ENCODE data around the gene SPP1. TPM values are rescaled to one million over a fixed set of nuclear protein-coding genes. Genes with fewer than 3 reads are reported as not detected.

SPP1 gene
- total RNA-seq, 1 donor from 2014 or later, result 11.8 TPM

DNA sequence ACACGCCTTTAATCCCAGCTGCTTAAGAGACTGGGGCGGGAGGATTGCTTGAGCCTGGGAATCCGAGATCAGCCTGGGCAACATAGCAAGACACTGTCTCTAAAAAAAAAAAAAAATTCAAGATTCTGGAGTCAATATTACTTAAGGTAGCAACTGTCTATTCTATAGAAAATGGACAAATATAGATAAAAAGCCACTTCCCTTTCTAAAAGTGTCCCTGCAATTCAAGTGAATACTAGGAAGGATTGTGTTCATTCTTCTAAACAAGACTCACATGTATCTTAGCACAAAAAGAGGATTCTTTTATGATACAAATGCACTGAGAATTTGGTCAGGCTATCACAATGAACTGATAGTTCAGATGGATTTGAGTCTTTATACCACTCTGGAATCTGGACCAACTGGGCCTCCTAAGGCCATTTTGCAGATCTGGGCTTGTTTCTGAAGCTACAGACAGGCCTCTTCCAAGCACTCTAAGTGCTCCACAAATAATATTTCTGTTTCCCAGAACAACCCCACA, 38.9 kb downstream of the SPP1 start:
- H3K4me1 ChIP-seq, result peaks cover 78% of the 10 kb centered on the region
- H3K27me3 ChIP-seq, result no peaks in the 10 kb centered on the region
- no peaks in the 10 kb centered on the region for H3K36me3 ChIP-seq
- DNase-seq (ENCODE audit: extremely low spot score in 2 of 2), result no peak
- no peak overlapping the region for H3K4me3 ChIP-seq
- H3K9me3 ChIP-seq, result no peaks in the 10 kb centered on the region
- no peak overlapping the region for H3K27ac ChIP-seq
- intact Hi-C loops (cut with DNase I), result no loop called here
- TF ChIP-seq POLR2AphosphoS5 (IDR thresholded peaks at IDR 0.05; ENCODE audit: insufficient read depth in 1 of 2, low read depth in 1 of 2) (no peak), POLR2A (IDR thresholded peaks at IDR 0.05) (no peak)
- TF ChIP-seq, protein P1, sequence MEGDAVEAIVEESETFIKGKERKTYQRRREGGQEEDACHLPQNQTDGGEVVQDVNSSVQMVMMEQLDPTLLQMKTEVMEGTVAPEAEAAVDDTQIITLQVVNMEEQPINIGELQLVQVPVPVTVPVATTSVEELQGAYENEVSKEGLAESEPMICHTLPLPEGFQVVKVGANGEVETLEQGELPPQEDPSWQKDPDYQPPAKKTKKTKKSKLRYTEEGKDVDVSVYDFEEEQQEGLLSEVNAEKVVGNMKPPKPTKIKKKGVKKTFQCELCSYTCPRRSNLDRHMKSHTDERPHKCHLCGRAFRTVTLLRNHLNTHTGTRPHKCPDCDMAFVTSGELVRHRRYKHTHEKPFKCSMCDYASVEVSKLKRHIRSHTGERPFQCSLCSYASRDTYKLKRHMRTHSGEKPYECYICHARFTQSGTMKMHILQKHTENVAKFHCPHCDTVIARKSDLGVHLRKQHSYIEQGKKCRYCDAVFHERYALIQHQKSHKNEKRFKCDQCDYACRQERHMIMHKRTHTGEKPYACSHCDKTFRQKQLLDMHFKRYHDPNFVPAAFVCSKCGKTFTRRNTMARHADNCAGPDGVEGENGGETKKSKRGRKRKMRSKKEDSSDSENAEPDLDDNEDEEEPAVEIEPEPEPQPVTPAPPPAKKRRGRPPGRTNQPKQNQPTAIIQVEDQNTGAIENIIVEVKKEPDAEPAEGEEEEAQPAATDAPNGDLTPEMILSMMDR (IDR thresholded peaks at IDR 0.05), result no peak

GRCh38 chr4:88015659-88016295, 40.3 kb downstream of the SPP1 start:
- H3K4me3 ChIP-seq, result no peak overlapping the region
- TF ChIP-seq, protein P1 (IDR thresholded peaks at IDR 0.05), result no peak
- TF ChIP-seq POLR2AphosphoS5 (IDR thresholded peaks at IDR 0.05; ENCODE audit: insufficient read depth in 1 of 2, low read depth in 1 of 2) (no peak), POLR2A (IDR thresholded peaks at IDR 0.05) (no peak)
- peaks cover 0 to 1% of the 10 kb centered on the region in 2 donors for H3K36me3 ChIP-seq
- no peaks in the 10 kb centered on the region for H3K9me3 ChIP-seq
- no peaks in the 10 kb centered on the region for H3K27me3 ChIP-seq
- intact Hi-C loops (cut with DNase I), result no loop called here
- H3K27ac ChIP-seq, result peak overlapping the region; percentile 95
- peaks cover 75% of the 10 kb centered on the region for H3K4me1 ChIP-seq
- DNase-seq (ENCODE audit: extremely low spot score in 2 of 2), result no peak

- H3K27ac ChIP-seq, result peak overlapping the region; percentile 95
- H3K4me3 ChIP-seq, result no peak overlapping the region
- peaks cover 58% of the 10 kb centered on the region for H3K4me1 ChIP-seq
- peak in 1 of 2 donors; percentile 82 for TF ChIP-seq POLR2AphosphoS5 (IDR thresholded peaks at IDR 0.05; ENCODE audit: insufficient read depth in 1 of 2, low read depth in 1 of 2)
- TF ChIP-seq, protein P1 (IDR thresholded peaks at IDR 0.05), result no peak
- no peaks in the 10 kb centered on the region for H3K9me3 ChIP-seq
- H3K36me3 ChIP-seq, result peaks cover 0 to 13% of the 10 kb centered on the region in 2 donors
- no peak for DNase-seq (ENCODE audit: extremely low spot score in 2 of 2)
- no peaks in the 10 kb centered on the region for H3K27me3 ChIP-seq
- intact Hi-C loops (cut with DNase I), result no loop called here
These were observed 42.2 kb downstream of the SPP1 start for GRCh38 chr4:88017516-88018297.

- H3K4me1 ChIP-seq, result peaks cover 50% of the 10 kb centered on the region
- intact Hi-C loops (cut with DNase I), result no loop called here
- H3K27me3 ChIP-seq, result no peaks in the 10 kb centered on the region
These were observed 43.0 kb downstream of the SPP1 start for GRCh38 chr4:88018466-88018865.

More at GRCh38 chr4:88018466-88018865, 43.0 kb downstream of the SPP1 start:
- H3K27ac ChIP-seq, result peak overlapping the region; percentile 95
- no peaks in the 10 kb centered on the region for H3K9me3 ChIP-seq
- DNase-seq (ENCODE audit: extremely low spot score in 2 of 2), result no peak
- H3K36me3 ChIP-seq, result peaks cover 0 to 13% of the 10 kb centered on the region in 2 donors
- no peak for TF ChIP-seq POLR2A (IDR thresholded peaks at IDR 0.05)
- no peak for TF ChIP-seq POLR2AphosphoS5 (IDR thresholded peaks at IDR 0.05; ENCODE audit: insufficient read depth in 1 of 2, low read depth in 1 of 2)
- TF ChIP-seq, protein P1 (IDR thresholded peaks at IDR 0.05), result no peak
- H3K4me3 ChIP-seq, result no peak overlapping the region
